IPS-15b (cell line): Measurements from ENCODE around the gene GNB1L.

Experiments used
- H3K27me3 ChIP-seq: one replicate; pipeline ENCODE4 v1.6.1; 2013; ENCODE audit warnings: low read length; ENCODE audit not compliant: control insufficient read depth, insufficient read depth
- H3K36me3 ChIP-seq: one replicate; pipeline ENCODE4 v1.6.1; 2013; ENCODE audit warnings: low read length; ENCODE audit not compliant: control insufficient read depth, insufficient read depth
- H3K4me1 ChIP-seq: one replicate; pipeline ENCODE4 v1.6.1; 2013; ENCODE audit warnings: mild to moderate bottlenecking, low read length; ENCODE audit not compliant: control insufficient read depth, insufficient read depth
- H3K4me3 ChIP-seq: one replicate; pipeline ENCODE4 v1.5.1; 2013; ENCODE audit warnings: low read depth, low read length
- H3K9ac ChIP-seq: one replicate; pipeline ENCODE4 v1.6.1; 2013; ENCODE audit warnings: low read depth, mild to moderate bottlenecking, low read length
- H3K9me3 ChIP-seq: one replicate; pipeline ENCODE4 v1.6.1; 2013; ENCODE audit warnings: mild to moderate bottlenecking, low read length; ENCODE audit not compliant: control insufficient read depth, insufficient read depth

Gene GNB1L

GRCh38 chr22:19863571-19863970, 8.9 kb upstream of the GNB1L start:
- Histone ChIP-seq H3K27me3 (no peaks in the 10 kb centered on the region), H3K36me3 (no peaks in the 10 kb centered on the region), H3K4me1 (no peaks in the 10 kb centered on the region), H3K4me3 (no peak overlapping the region), H3K9me3 (no peaks in the 10 kb centered on the region), H3K9ac (no peak overlapping the region)

- H3K36me3 ChIP-seq, result no peaks in the 10 kb centered on the region
- no peak overlapping the region for H3K4me3 ChIP-seq
- no peaks in the 10 kb centered on the region for H3K4me1 ChIP-seq
- H3K9ac ChIP-seq, result no peak overlapping the region
- H3K27me3 ChIP-seq, result no peaks in the 10 kb centered on the region
- H3K9me3 ChIP-seq, result no peaks in the 10 kb centered on the region
Measured at GRCh38 chr22:19862619-19863246, 8.1 kb upstream of the GNB1L start.

GRCh38 chr22:19859861-19860510, 5.3 kb upstream of the GNB1L start:
- no peaks in the 10 kb centered on the region for H3K27me3 ChIP-seq
- peaks cover 2% of the 10 kb centered on the region for H3K4me1 ChIP-seq
- no peak overlapping the region for H3K9ac ChIP-seq
- H3K9me3 ChIP-seq, result no peaks in the 10 kb centered on the region
- no peaks in the 10 kb centered on the region for H3K36me3 ChIP-seq
- H3K4me3 ChIP-seq, result no peak overlapping the region

GRCh38 chr22:19857382-19857781, 2.7 kb upstream of the GNB1L start:
- Histone ChIP-seq H3K9me3 (no peaks in the 10 kb centered on the region), H3K4me3 (no peak overlapping the region), H3K27me3 (no peaks in the 10 kb centered on the region), H3K36me3 (peaks cover 3% of the 10 kb centered on the region), H3K4me1 (peaks cover 2% of the 10 kb centered on the region), H3K9ac (no peak overlapping the region)

GRCh38 chr22:19855504-19856409, 1.1 kb upstream of the GNB1L start:
- Histone ChIP-seq H3K27me3 (no peaks in the 10 kb centered on the region), H3K4me1 (peaks cover 2% of the 10 kb centered on the region), H3K9me3 (no peaks in the 10 kb centered on the region), H3K4me3 (peak overlapping the region; percentile 92), H3K9ac (peak overlapping the region; percentile 85), H3K36me3 (peaks cover 17% of the 10 kb centered on the region)

- H3K4me3 ChIP-seq, result peak overlapping the region; percentile 92
- H3K9me3 ChIP-seq, result no peaks in the 10 kb centered on the region
- H3K9ac ChIP-seq, result peak overlapping the region; percentile 96
- H3K27me3 ChIP-seq, result no peaks in the 10 kb centered on the region
- peaks cover 2% of the 10 kb centered on the region for H3K4me1 ChIP-seq
- peaks cover 23% of the 10 kb centered on the region for H3K36me3 ChIP-seq
Measured at GRCh38 chr22:19853879-19854777, 546 bp downstream of the GNB1L start.

GRCh38 chr22:19853058-19853878, 1.4 kb downstream of the GNB1L start:
- no peaks in the 10 kb centered on the region for H3K27me3 ChIP-seq
- peaks cover 23% of the 10 kb centered on the region for H3K36me3 ChIP-seq
- no peaks in the 10 kb centered on the region for H3K9me3 ChIP-seq
- H3K4me1 ChIP-seq, result peaks cover 2% of the 10 kb centered on the region
- H3K9ac ChIP-seq, result peak overlapping the region; percentile 96
- peak overlapping the region; percentile 92 for H3K4me3 ChIP-seq

- Histone ChIP-seq H3K9me3 (no peaks in the 10 kb centered on the region), H3K36me3 (peaks cover 23% of the 10 kb centered on the region), H3K9ac (no peak overlapping the region), H3K27me3 (no peaks in the 10 kb centered on the region), H3K4me3 (no peak overlapping the region), H3K4me1 (peaks cover 2% of the 10 kb centered on the region)
Measured at GRCh38 chr22:19852177-19852781, 2.4 kb downstream of the GNB1L start.

- no peaks in the 10 kb centered on the region for H3K9me3 ChIP-seq
- H3K4me3 ChIP-seq, result no peak overlapping the region
- H3K36me3 ChIP-seq, result peaks cover 23% of the 10 kb centered on the region
- no peaks in the 10 kb centered on the region for H3K27me3 ChIP-seq
- H3K4me1 ChIP-seq, result peaks cover 2% of the 10 kb centered on the region
- H3K9ac ChIP-seq, result no peak overlapping the region
Measured at GRCh38 chr22:19851291-19852176, 3.1 kb downstream of the GNB1L start.

- Histone ChIP-seq H3K9me3 (no peaks in the 10 kb centered on the region), H3K4me1 (no peaks in the 10 kb centered on the region), H3K4me3 (no peak overlapping the region), H3K9ac (no peak overlapping the region), H3K27me3 (no peaks in the 10 kb centered on the region), H3K36me3 (peaks cover 23% of the 10 kb centered on the region)
Measured at GRCh38 chr22:19850763-19851109, 3.9 kb downstream of the GNB1L start.
